HFFc6 (cell line): Measurements from ENCODE around the gene LGALS13. TPM values are rescaled to one million over a fixed set of nuclear protein-coding genes. Genes with fewer than 3 reads are reported as not detected.

Experiments used
- DNase-seq: peaks from one replicate; pipeline ENCODE4 v3.0.0-alpha.2; 2018
- H3K27ac Mint-ChIP-seq: 2 replicates; pipeline ENCODE4 v1.8.0; 2020; ENCODE audit warnings: mild to moderate bottlenecking, mixed read lengths
- H3K27me3 Mint-ChIP-seq: 2 replicates; pipeline ENCODE4 v1.8.0; 2021; ENCODE audit warnings: mild to moderate bottlenecking, moderate library complexity, mixed read lengths; ENCODE audit not compliant: insufficient read depth
- H3K36me3 Mint-ChIP-seq: 2 replicates; pipeline ENCODE4 v1.8.0; 2021; ENCODE audit warnings: low read depth, mixed read lengths
- H3K4me1 Mint-ChIP-seq: 2 replicates; pipeline ENCODE4 v1.8.0; 2020; ENCODE audit warnings: low read depth, mixed read lengths
- H3K4me3 Mint-ChIP-seq: 2 replicates; pipeline ENCODE4 v1.8.0; 2020; ENCODE audit warnings: mild to moderate bottlenecking, moderate library complexity, mixed read lengths
- H3K9me3 Mint-ChIP-seq: 2 replicates; pipeline ENCODE4 v1.8.0; 2020; ENCODE audit warnings: mild to moderate bottlenecking, mixed read lengths
- CTCF ChIP-seq: fragments of 200-600 bp; sonication (generic); IDR thresholded peaks from 2 replicates; pipeline ENCODE4 v1.5.0; 2021; ENCODE audit warnings: antibody characterized with exemption, mild to moderate bottlenecking
- total RNA-seq, 6 experiments: library from RNA; stranded (reverse); fragmentation: NEBNext Ultra II Directional; extraction: Animal tissue kit (Norgen Biotek cat#: 25700); gene quantifications; 2 replicates in 1 of 6; 3 replicates in 5 of 6; pipeline ENCODE4 v1.2.3, GENCODE V29; 2021

The LGALS13 gene
- total RNA-seq, 6 experiments from 2014 or later = not detected

- peaks cover 5% of the 10 kb centered on the region for H3K27me3 Mint-ChIP-seq
- H3K9me3 Mint-ChIP-seq = no peaks in the 10 kb centered on the region
- no peaks in the 10 kb centered on the region for H3K36me3 Mint-ChIP-seq
- no peak overlapping the region for H3K27ac Mint-ChIP-seq
- no peak for TF ChIP-seq CTCF
- DNase-seq = no peak
- H3K4me3 Mint-ChIP-seq = no peak overlapping the region
- no peaks in the 10 kb centered on the region for H3K4me1 Mint-ChIP-seq
Observed at GRCh38 chr19:39637891-39638290, 35.6 kb downstream of the LGALS13 start.

DNA sequence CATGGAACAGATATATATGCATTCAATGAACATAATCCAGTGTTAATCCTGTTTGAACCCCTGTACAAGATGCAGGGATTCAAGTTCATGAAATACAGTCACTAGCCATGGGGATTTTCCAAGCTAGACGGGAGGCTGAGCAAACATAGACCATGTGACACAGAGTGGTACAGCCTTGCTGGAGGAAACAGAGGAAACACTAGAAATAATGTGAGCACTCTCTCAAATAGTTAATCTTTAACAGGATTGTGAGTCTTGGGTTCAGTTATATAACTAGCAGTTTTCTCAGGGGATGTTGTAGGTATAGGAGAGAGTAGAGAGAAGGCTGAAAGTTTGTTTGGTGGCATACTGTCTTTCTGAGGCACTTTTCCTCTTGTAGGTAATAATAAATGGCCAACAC is 39.4 kb downstream of the LGALS13 start:
- Mint-ChIP-seq H3K27ac (no peak overlapping the region), H3K9me3 (no peaks in the 10 kb centered on the region), H3K4me1 (no peaks in the 10 kb centered on the region), H3K4me3 (no peak overlapping the region), H3K27me3 (peaks cover 2% of the 10 kb centered on the region), H3K36me3 (no peaks in the 10 kb centered on the region)
- DNase-seq = no peak
- TF ChIP-seq CTCF = no peak

DNA sequence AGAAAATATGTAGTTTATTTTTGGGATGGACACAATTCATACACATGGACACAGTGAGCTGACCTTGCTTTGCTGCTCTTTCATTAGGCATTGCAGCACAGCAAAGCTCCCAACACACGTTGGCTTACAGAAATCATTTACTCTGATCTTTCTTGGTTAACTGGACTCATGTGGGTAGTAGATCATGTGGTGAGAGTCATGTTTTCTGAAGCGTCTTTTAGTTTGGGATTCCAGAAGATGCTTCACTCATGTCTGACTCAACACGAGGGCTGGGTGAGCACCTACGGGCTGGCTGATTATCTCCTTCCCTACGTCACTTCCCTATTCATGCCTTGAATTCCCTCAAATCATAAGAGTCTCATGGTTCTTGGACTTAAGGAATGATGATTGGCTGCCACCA is 41.3 kb downstream of the LGALS13 start:
- H3K27me3 Mint-ChIP-seq = no peaks in the 10 kb centered on the region; the same call in 1 of the 2 replicates
- H3K4me1 Mint-ChIP-seq = no peaks in the 10 kb centered on the region
- no peak for DNase-seq
- no peak overlapping the region for H3K27ac Mint-ChIP-seq
- no peaks in the 10 kb centered on the region for H3K36me3 Mint-ChIP-seq
- H3K9me3 Mint-ChIP-seq = no peaks in the 10 kb centered on the region
- TF ChIP-seq CTCF = no peak
- H3K4me3 Mint-ChIP-seq = no peak overlapping the region

DNA sequence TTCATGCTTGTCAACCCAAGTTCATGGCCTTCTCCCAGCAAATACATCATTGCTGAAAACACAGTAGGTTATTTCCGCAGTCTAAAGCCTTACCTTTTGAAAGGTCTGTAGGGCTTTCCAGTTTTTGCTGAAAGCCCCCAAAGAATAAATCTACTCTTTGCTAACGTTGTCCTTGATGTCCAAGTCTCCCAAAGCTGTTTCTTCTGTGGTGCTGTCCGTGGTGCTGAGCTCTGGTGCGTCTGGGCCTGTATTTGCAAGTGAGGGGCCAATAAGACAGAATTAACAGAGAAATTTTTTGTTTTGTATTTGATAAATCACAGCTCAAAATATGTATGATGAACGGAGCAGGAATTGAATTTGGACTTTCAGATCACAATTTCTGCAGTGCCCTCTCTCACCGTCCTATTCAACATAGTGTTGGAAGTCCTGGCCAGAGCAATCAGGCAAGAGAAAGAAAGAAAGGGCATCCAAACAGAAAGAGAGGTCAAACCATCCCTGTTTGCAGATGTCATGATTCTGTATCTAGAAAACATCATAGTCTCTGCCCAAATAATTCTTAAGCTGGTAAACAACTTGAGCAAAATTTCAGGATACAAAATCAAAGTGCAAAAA is 43.6 kb downstream of the LGALS13 start:
- H3K4me1 Mint-ChIP-seq = no peaks in the 10 kb centered on the region

GRCh38 chr19:39647918-39648317 is 45.6 kb downstream of the LGALS13 start:
- TF ChIP-seq CTCF = no peak
- no peaks in the 10 kb centered on the region; the same call in 1 of the 2 replicates for H3K27me3 Mint-ChIP-seq
- H3K4me1 Mint-ChIP-seq = no peaks in the 10 kb centered on the region
- peaks cover 4% of the 10 kb centered on the region; the same call in 1 of the 2 replicates for H3K9me3 Mint-ChIP-seq
- no peak overlapping the region for H3K27ac Mint-ChIP-seq
- no peak overlapping the region for H3K4me3 Mint-ChIP-seq
- DNase-seq = no peak
- H3K36me3 Mint-ChIP-seq = no peaks in the 10 kb centered on the region

More for the DNA sequence above, 43.6 kb downstream of the LGALS13 start:
- peaks cover 4% of the 10 kb centered on the region; the same call in 1 of the 2 replicates for H3K9me3 Mint-ChIP-seq
- peak; percentile 9 for DNase-seq
- H3K27me3 Mint-ChIP-seq = no peaks in the 10 kb centered on the region; the same call in 1 of the 2 replicates
- H3K4me3 Mint-ChIP-seq = no peak overlapping the region
- H3K36me3 Mint-ChIP-seq = no peaks in the 10 kb centered on the region
- TF ChIP-seq CTCF = no peak
- no peak overlapping the region for H3K27ac Mint-ChIP-seq
